Anterior cingulate cortex (tissue), 58 donors: ENCODE measurements around the gene UQCR11.
"Not testable (repeated sequence)": the region's sequence is repeated elsewhere in the genome, so short reads cannot be mapped to it uniquely, and the experiment has no call there.

Experiments
- DNase-seq, 58 donors: peaks; one replicate each; lab custom pipeline; 2025; lab: John Stamatoyannopoulos, UW

The UQCR11 gene

GRCh38 chr19:1605236-1606137 lies at the start of gene UQCR11:
TSS of gene UQCR11 (minus strand) at chr19:1605462. CDS start at chr19:1605409, 53 bp downstream.
- peak; percentile 69 to 98 (median 94) for DNase-seq

GRCh38 chr19:1654178-1654792 lies 49.0 kb upstream of the UQCR11 start:
- no peak for DNase-seq

GRCh38 chr19:1653300-1653628 lies 48.0 kb upstream of the UQCR11 start:
- peak in 2 of 58 donors; percentile 53 to 54 for DNase-seq

- DNase-seq, result peak; percentile 83 to 99 (median 97)
Measured at GRCh38 chr19:1652471-1653299, 47.4 kb upstream of the UQCR11 start, which contains the start of gene TCF3. TSS of gene TCF3 (minus strand) at chr19:1652615. CDS start at chr19:1650248, 2,367 bp downstream.

- peak in 3 of 58 donors; percentile 5 to 23 (median 11) for DNase-seq
Measured at GRCh38 chr19:1651568-1652291, 46.5 kb upstream of the UQCR11 start.

GRCh38 chr19:1650650-1651567 lies 45.6 kb upstream of the UQCR11 start:
- peak in 1 of 58 donors; percentile 10 for DNase-seq

GRCh38 chr19:1649706-1650649 lies 44.7 kb upstream of the UQCR11 start:
- DNase-seq, result no peak

- no peak for DNase-seq
Measured at GRCh38 chr19:1648920-1649541, 43.8 kb upstream of the UQCR11 start.

- no peak for DNase-seq
Measured at GRCh38 chr19:1648459-1648849, 43.2 kb upstream of the UQCR11 start.

GRCh38 chr19:1647501-1648458 lies 42.5 kb upstream of the UQCR11 start:
- no peak for DNase-seq

- no peak for DNase-seq
Measured at GRCh38 chr19:1646659-1647453, 41.6 kb upstream of the UQCR11 start.

- no peak for DNase-seq
Measured at GRCh38 chr19:1646149-1646548, 40.9 kb upstream of the UQCR11 start.

- DNase-seq, result no peak
Measured at GRCh38 chr19:1645299-1645698, 40.0 kb upstream of the UQCR11 start.

- DNase-seq, result no peak
Measured at GRCh38 chr19:1644070-1644469, 38.8 kb upstream of the UQCR11 start.

- DNase-seq, result not testable (repeated sequence)
Measured at GRCh38 chr19:1640893-1641448, 35.7 kb upstream of the UQCR11 start.
